HFFc6 (cell line): Measurements from ENCODE around the gene SELENOH. TPM values are rescaled to one million over a fixed set of nuclear protein-coding genes. Genes with fewer than 3 reads are reported as not detected.

Source experiments
- DNase-seq: peaks from one replicate; pipeline ENCODE4 v3.0.0-alpha.2; 2018
- H3K27ac Mint-ChIP-seq: 2 replicates; pipeline ENCODE4 v1.8.0; 2020; ENCODE audit warnings: mild to moderate bottlenecking, mixed read lengths
- H3K27me3 Mint-ChIP-seq: 2 replicates; pipeline ENCODE4 v1.8.0; 2021; ENCODE audit warnings: mild to moderate bottlenecking, moderate library complexity, mixed read lengths; ENCODE audit not compliant: insufficient read depth
- H3K36me3 Mint-ChIP-seq: 2 replicates; pipeline ENCODE4 v1.8.0; 2021; ENCODE audit warnings: low read depth, mixed read lengths
- H3K4me1 Mint-ChIP-seq: 2 replicates; pipeline ENCODE4 v1.8.0; 2020; ENCODE audit warnings: low read depth, mixed read lengths
- H3K4me3 Mint-ChIP-seq: 2 replicates; pipeline ENCODE4 v1.8.0; 2020; ENCODE audit warnings: mild to moderate bottlenecking, moderate library complexity, mixed read lengths
- H3K9me3 Mint-ChIP-seq: 2 replicates; pipeline ENCODE4 v1.8.0; 2020; ENCODE audit warnings: mild to moderate bottlenecking, mixed read lengths
- CTCF ChIP-seq: fragments of 200-600 bp; sonication (generic); IDR thresholded peaks from 2 replicates; pipeline ENCODE4 v1.5.0; 2021; ENCODE audit warnings: antibody characterized with exemption, mild to moderate bottlenecking
- total RNA-seq, 6 experiments: library from RNA; stranded (reverse); fragmentation: NEBNext Ultra II Directional; extraction: Animal tissue kit (Norgen Biotek cat#: 25700); gene quantifications; 2 replicates in 1 of 6; 3 replicates in 5 of 6; pipeline ENCODE4 v1.2.3, GENCODE V29; 2021

SELENOH gene
- total RNA-seq, 6 experiments from 2014 or later: 128 to 186 (median 140) TPM

GRCh38 chr11:57762235-57762861 lies 21.1 kb downstream of the SELENOH start:
- H3K9me3 Mint-ChIP-seq: no peaks in the 10 kb centered on the region
- H3K27me3 Mint-ChIP-seq: no peaks in the 10 kb centered on the region
- H3K36me3 Mint-ChIP-seq: peaks cover 21% of the 10 kb centered on the region
- no peak for DNase-seq
- H3K4me1 Mint-ChIP-seq: peaks cover 40% of the 10 kb centered on the region
- peak overlapping the region; percentile 100 for H3K4me3 Mint-ChIP-seq
- TF ChIP-seq CTCF: no peak
- peak overlapping the region; percentile 99 for H3K27ac Mint-ChIP-seq

GRCh38 chr11:57763568-57763967 lies 22.3 kb downstream of the SELENOH start:
- no peaks in the 10 kb centered on the region for H3K9me3 Mint-ChIP-seq
- H3K27me3 Mint-ChIP-seq: no peaks in the 10 kb centered on the region
- peak; percentile 61 for TF ChIP-seq CTCF
- H3K36me3 Mint-ChIP-seq: peaks cover 23% of the 10 kb centered on the region
- peak overlapping the region; percentile 99 for H3K27ac Mint-ChIP-seq
- DNase-seq: peak; percentile 55
- H3K4me3 Mint-ChIP-seq: peak overlapping the region; percentile 100
- H3K4me1 Mint-ChIP-seq: peaks cover 40% of the 10 kb centered on the region

GRCh38 chr11:57764021-57764420 lies 22.7 kb downstream of the SELENOH start:
- peak overlapping the region; percentile 99 for H3K27ac Mint-ChIP-seq

GRCh38 chr11:57764566-57764965 lies 23.3 kb downstream of the SELENOH start:
- H3K36me3 Mint-ChIP-seq: peaks cover 27% of the 10 kb centered on the region
- no peak for TF ChIP-seq CTCF
- no peak for DNase-seq

More at GRCh38 chr11:57764021-57764420, 22.7 kb downstream of the SELENOH start:
- Mint-ChIP-seq H3K9me3 (no peaks in the 10 kb centered on the region), H3K4me3 (peak overlapping the region; percentile 100), H3K4me1 (peaks cover 40% of the 10 kb centered on the region), H3K27me3 (no peaks in the 10 kb centered on the region), H3K36me3 (peaks cover 23% of the 10 kb centered on the region)
- DNase-seq: no peak
- TF ChIP-seq CTCF: no peak

GRCh38 chr11:57764972-57765371 lies 23.7 kb downstream of the SELENOH start:
- no peak for DNase-seq
- Mint-ChIP-seq H3K4me3 (peak overlapping the region; percentile 100), H3K36me3 (peaks cover 30% of the 10 kb centered on the region), H3K27ac (peak overlapping the region; percentile 99; the same call in 1 of the 2 replicates), H3K27me3 (no peaks in the 10 kb centered on the region), H3K4me1 (peaks cover 46% of the 10 kb centered on the region), H3K9me3 (no peaks in the 10 kb centered on the region)
- no peak for TF ChIP-seq CTCF

More at GRCh38 chr11:57764566-57764965, 23.3 kb downstream of the SELENOH start:
- H3K9me3 Mint-ChIP-seq: no peaks in the 10 kb centered on the region
- H3K27ac Mint-ChIP-seq: peak overlapping the region; percentile 99
- H3K27me3 Mint-ChIP-seq: no peaks in the 10 kb centered on the region
- H3K4me1 Mint-ChIP-seq: peaks cover 44% of the 10 kb centered on the region
- H3K4me3 Mint-ChIP-seq: peak overlapping the region; percentile 100
